GM12878 (cell line): ENCODE data around the gene ESRP2. TPM values are rescaled to one million over a fixed set of nuclear protein-coding genes. Genes with fewer than 3 reads are reported as not detected.

Source experiments
- ATAC-seq: fragments of 200-7000 bp; cut with Tn5 transposase; 3 replicates; pipeline ENCODE4 v1.9.1; 2020; ENCODE audit warnings: mild to moderate bottlenecking, moderate library complexity
- BruUV-seq: library from RNA; stranded (reverse); fragments of 400-500 nt; replicated peaks from 2 replicates; lab custom pipeline; 2021; lab: Mats Ljungman, UMichigan
- CTCF ChIA-PET: fragments of 300-600 bp; sonication (Branson Sonifier 250); formaldehyde crosslinking; extraction: SDS; loops from one replicate; lab custom pipeline; 2021; ENCODE audit warnings: inconsistent platforms; lab: Yijun Ruan, JAX
- POLR2A ChIA-PET: fragments of 350-600 bp; formaldehyde crosslinking; extraction: SDS; loops from one replicate; lab custom pipeline; 2021; ENCODE audit warnings: inconsistent platforms; lab: Charles Lee
- RAD21 ChIA-PET: fragments of 300-600 bp; sonication (Branson Sonifier 250); formaldehyde crosslinking; loops from one replicate; lab custom pipeline; 2023; ENCODE audit warnings: antibody characterized with exemption; ENCODE audit not compliant: unreplicated experiment; lab: Charles Lee
- SMC1A ChIA-PET: fragments of 300-600 bp; sonication (Branson Sonifier 250); formaldehyde crosslinking; loops from one replicate; lab custom pipeline; 2023; ENCODE audit not compliant: unreplicated experiment, uncharacterized antibody; lab: Charles Lee
- DNase-seq: peaks from one replicate; pipeline ENCODE4 v3.0.0-alpha.2; 2011; ENCODE audit warnings: low read depth, low spot score
- FAIRE-seq: peaks from 3 replicates; lab custom pipeline; 2011; peaks lifted over from hg19 to GRCh38; lab: Jason Lieb, UNC
- H2AFZ ChIP-seq: 2 replicates; pipeline ENCODE4 v1.6.0; 2011; ENCODE audit warnings: low read depth, low read length, control low read depth; ENCODE audit not compliant: control insufficient read depth
- H3K27ac ChIP-seq: 2 replicates; pipeline ENCODE4 v1.5.1; 2011; ENCODE audit warnings: control low read depth; ENCODE audit not compliant: control insufficient read depth, insufficient read depth
- H3K27me3 ChIP-seq, 2 experiments: replicated peaks in 1 of 2; 2 replicates each; pipeline versions ENCODE4 v1.6.0 to v1.6.1; 2011; ENCODE audit warnings: low read length in 1 of 2; ENCODE audit not compliant: control insufficient read depth in 2 of 2, insufficient read depth in 2 of 2
- H3K36me3 ChIP-seq, 2 experiments: 2 replicates each; pipeline ENCODE4 v1.5.1; 2011; ENCODE audit warnings: low read length in 1 of 2; ENCODE audit not compliant: control insufficient read depth in 2 of 2, insufficient read depth in 2 of 2
- H3K4me1 ChIP-seq: 2 replicates; pipeline ENCODE4 v1.6.1; 2011; ENCODE audit warnings: mild to moderate bottlenecking, low read length, moderate library complexity, mixed read lengths; ENCODE audit not compliant: control insufficient read depth, insufficient read depth
- H3K4me2 ChIP-seq: 2 replicates; pipeline ENCODE4 v1.6.0; 2011; ENCODE audit warnings: control low read depth; ENCODE audit not compliant: control insufficient read depth, insufficient read depth
- H3K4me3 ChIP-seq: fragments of 200-600 bp; sonication (generic); 2 replicates; pipeline ENCODE4 v1.5.1; 2016
- H3K79me2 ChIP-seq: 2 replicates; pipeline ENCODE4 v1.6.0; 2011; ENCODE audit warnings: low read length; ENCODE audit not compliant: control insufficient read depth, insufficient read depth
- H3K9ac ChIP-seq: 2 replicates; pipeline ENCODE4 v1.8.0; 2011; ENCODE audit warnings: low read length, control low read depth, mixed read lengths; ENCODE audit not compliant: control insufficient read depth, insufficient read depth
- H3K9me3 ChIP-seq: replicated peaks from 3 replicates; pipeline ENCODE4 v1.5.1; 2011; ENCODE audit warnings: mild to moderate bottlenecking, low read length; ENCODE audit not compliant: control insufficient read depth, insufficient read depth
- H4K20me1 ChIP-seq: 2 replicates; pipeline ENCODE4 v1.6.0; 2011; ENCODE audit not compliant: control insufficient read depth, insufficient read depth
- BACH1 ChIP-seq: fragments of 450-650 bp; IDR thresholded peaks from 2 replicates; pipeline ENCODE4 v1.6.1; 2017; ENCODE audit warnings: mild to moderate bottlenecking, borderline replicate concordance
- BHLHE40 ChIP-seq, 2 experiments: fragments of 450-650 bp in 1 of 2; IDR thresholded peaks; 2 replicates each; pipeline ENCODE4 v1.6.1; 2011 to 2017; ENCODE audit warnings: low read depth in 2 of 2, borderline replicate concordance in 1 of 2, improper control_type of control experiment in 1 of 2, low read length in 1 of 2, mild to moderate bottlenecking in 1 of 2
- ESRRA ChIP-seq: IDR thresholded peaks from 2 replicates; pipeline ENCODE4 v1.6.1; 2012; ENCODE audit warnings: mild to moderate bottlenecking, low read length, improper control_type of control experiment
- KDM1A ChIP-seq: fragments of 200-600 bp; sonication (generic); IDR thresholded peaks from 2 replicates; pipeline ENCODE4 v1.6.1; 2016; ENCODE audit warnings: borderline replicate concordance
- PRDM15 ChIP-seq: fragments of 450-650 bp; formaldehyde crosslinking; IDR thresholded peaks from 2 replicates; pipeline ENCODE4 v1.4.0; 2020; ENCODE audit warnings: mild to moderate bottlenecking, moderate library complexity
- RELB ChIP-seq: fragments of 450-650 bp; IDR thresholded peaks from 2 replicates; pipeline ENCODE4 v1.6.1; 2017; ENCODE audit warnings: low read depth, mild to moderate bottlenecking, moderate library complexity
- SP1 ChIP-seq: IDR thresholded peaks from one replicate; pipeline ENCODE4 v1.6.1; 2011; ENCODE audit warnings: low read depth, low read length
- WGBS: methylation state at CpG from one replicate; pipeline ENCODE4 v1.1.6; 2016; ENCODE audit warnings: low lambda C conversion rate; ENCODE audit not compliant: insufficient replicate concordance, insufficient coverage; ENCODE audit errors: missing lambda C conversion rate; 5-methylcytosine and 5-hydroxymethylcytosine counted together
- in situ Hi-C: fragments of 300-500 bp; cut with MboI; formaldehyde crosslinking; loops from 9 replicates; pipeline ENCODE4 v1.14.3; 2018; ENCODE audit warnings: mixed read lengths
- intact Hi-C: fragments of 100-400 bp; cut with micrococcal nuclease; formaldehyde crosslinking; loops from one replicate; pipeline ENCODE4 v1.14.2; 2022; ENCODE audit not compliant: unreplicated experiment
- polyA plus RNA-seq, 11 experiments: library from polyadenylated mRNA; depleted of rRNA in 4 of 11; unstranded in 6 of 11; stranded (reverse) in 5 of 11; fragments of >200 nt; fragmentation: Nextera tagmentation in 4 of 11; fragmentation: Illumina TruSeq in 1 of 11; extraction: Ambion mirVana in 4 of 11; extraction: Trizol in 1 of 11; gene quantifications; 1 replicate in 1 of 11; 2 replicates in 10 of 11; pipeline versions ENCODE4 v1.2.1 to v1.2.3, GENCODE V29; 2011 to 2016; ENCODE audit warnings: inconsistent platforms in 2 of 11, missing spikeins in 2 of 11, low read depth in 1 of 11
- total RNA-seq, 4 experiments: library from RNA; depleted of rRNA in 3 of 4; stranded (reverse); fragments of >200 nt in 3 of 4; fragmentation: Illumina TruSeq in 1 of 4; extraction: Trizol in 1 of 4; gene quantifications; 2 replicates each; pipeline versions ENCODE4 v1.2.1 to v1.2.3, GENCODE V29; 2013 to 2021

ESRP2 gene
- total and polyA plus RNA-seq, 10 of the 15 experiments (the other 5 are each of a cell fraction or from before 2014, with no cell fraction given) = 0.04 to 0.64 (median 0.08) TPM; not detected in 3

- in situ Hi-C loops = no loop called here
- no peak overlapping the region for H3K9ac ChIP-seq
Measured at GRCh38 chr16:68232335-68232734, 3.6 kb downstream of the ESRP2 start.

More at GRCh38 chr16:68232335-68232734, 3.6 kb downstream of the ESRP2 start:
- Histone ChIP-seq H3K9me3 (no peaks in the 10 kb centered on the region), H3K4me1 (peaks cover 20% of the 10 kb centered on the region), H3K79me2 (no peaks in the 10 kb centered on the region), H4K20me1 (no peaks in the 10 kb centered on the region), H3K27me3 (no peaks in the 10 kb centered on the region), H3K4me3 (no peak overlapping the region), H2AFZ (no peak overlapping the region), H3K36me3 (peaks cover 3 to 7% of the 10 kb centered on the region in 2 experiments; a peak in 3 of 4 replicates), H3K4me2 (no peak overlapping the region), H3K27ac (no peak overlapping the region)
- FAIRE-seq (no peak), DNase-seq (no peak), ATAC-seq (no peak)
- 76% methylated on average over 16 of the region's 16 CpGs for WGBS
- ChIA-PET POLR2A (interaction anchor here (0.6 kb wide), 1 partner anchor 296 kb away, joined by 3 read pairs; the partner anchor contains the start of gene PSMB10), SMC1A (no interaction called here), CTCF (no interaction called here), RAD21 (no interaction called here)
- intact Hi-C loops = no loop called here
- BruUV-seq = no TSS peak
- no peak for TF ChIP-seq PRDM15 (CRISPR knock-in tag)
- TF ChIP-seq SP1 = no peak
- no peak for TF ChIP-seq ESRRA
- no peak for TF ChIP-seq BHLHE40 (IDR thresholded peaks at IDR 0.05; ENCODE audit: borderline replicate concordance in 1 of 2, low read depth in 2 of 2, low read length in 1 of 2)
- no peak for TF ChIP-seq BACH1
- no peak for TF ChIP-seq KDM1A
- TF ChIP-seq RELB = no peak
